Panc1 (cell line): Measurements from ENCODE around the gene MOCS1. TPM values are rescaled to one million over a fixed set of nuclear protein-coding genes. Genes with fewer than 3 reads are reported as not detected.

Experiments used
- ATAC-seq: fragments of 200-7000 bp; cut with Tn5 transposase; 2 replicates; pipeline ENCODE4 v1.9.1; 2020; ENCODE audit warnings: mild to moderate bottlenecking, moderate library complexity
- BruUV-seq: library from RNA; stranded (reverse); fragments of 400-500 nt; replicated peaks from 2 replicates; lab custom pipeline; 2021; lab: Mats Ljungman, UMichigan
- CTCF ChIA-PET: fragments of 300-600 bp; sonication (Branson Sonifier 250); formaldehyde crosslinking; loops from one replicate; lab custom pipeline; 2022; ENCODE audit warnings: antibody characterized with exemption; lab: Charles Lee
- POLR2A ChIA-PET: fragments of 300-600 bp; sonication (Branson Sonifier 250); formaldehyde crosslinking; loops from one replicate; lab custom pipeline; 2022; ENCODE audit warnings: antibody characterized with exemption; lab: Charles Lee
- DNase-seq: peaks from one replicate; pipeline ENCODE4 v3.0.0-alpha.2; 2010; ENCODE audit warnings: low read depth, low spot score
- H3K27ac ChIP-seq: 2 replicates; pipeline ENCODE4 v1.5.1; 2011; ENCODE audit warnings: mild to moderate bottlenecking, low read length, inconsistent platforms
- H3K27me3 ChIP-seq: fragments of 200-500 bp; sonication (Bioruptor generic); 2 replicates; pipeline ENCODE4 v1.6.0; 2014; ENCODE audit warnings: low read length, inconsistent platforms; ENCODE audit not compliant: control insufficient read depth, insufficient read depth
- H3K36me3 ChIP-seq: fragments of 200-500 bp; sonication (Bioruptor generic); 2 replicates; pipeline ENCODE4 v1.5.1; 2014; ENCODE audit warnings: inconsistent platforms, mild to moderate bottlenecking, low read length, moderate library complexity; ENCODE audit not compliant: control insufficient read depth, insufficient read depth
- H3K4me1 ChIP-seq: 2 replicates; pipeline ENCODE4 v1.5.1; 2011; ENCODE audit warnings: inconsistent platforms, mild to moderate bottlenecking, low read length, moderate library complexity; ENCODE audit not compliant: control insufficient read depth, insufficient read depth
- H3K4me3 ChIP-seq, 2 experiments: 2 replicates each; pipeline ENCODE4 v1.5.1; 2011 to 2012; ENCODE audit warnings: low read depth in 2 of 2, low read length in 2 of 2, mild to moderate bottlenecking in 2 of 2, inconsistent platforms in 1 of 2, moderate library complexity in 1 of 2
- H3K9me3 ChIP-seq: fragments of 200-500 bp; sonication (Bioruptor generic); 2 replicates; pipeline ENCODE4 v1.5.1; 2014; ENCODE audit warnings: low read depth, mild to moderate bottlenecking, inconsistent platforms, low read length, moderate library complexity; ENCODE audit not compliant: control insufficient read depth, insufficient read depth
- CTCF ChIP-seq: fragments of 450-650 bp; IDR thresholded peaks from 2 replicates; pipeline ENCODE4 v1.5.1; 2017; ENCODE audit warnings: mild to moderate bottlenecking
- POLR2AphosphoS5 ChIP-seq: IDR thresholded peaks from 2 replicates; pipeline ENCODE4 v1.6.1; 2012; ENCODE audit warnings: mild to moderate bottlenecking, low read depth, low read length, moderate library complexity
- REST ChIP-seq, 2 experiments: IDR thresholded peaks; 2 replicates each; pipeline ENCODE4 v1.6.1; 2011 to 2012; ENCODE audit warnings: low read depth in 2 of 2, control low read depth in 1 of 2, low read length in 1 of 2, mild to moderate bottlenecking in 1 of 2, moderate library complexity in 1 of 2; ENCODE audit not compliant: insufficient read depth in 1 of 2
- SIN3A ChIP-seq: IDR thresholded peaks from 2 replicates; pipeline ENCODE4 v1.6.1; 2012; ENCODE audit warnings: low read depth, mild to moderate bottlenecking, low read length, moderate library complexity, borderline replicate concordance; ENCODE audit not compliant: insufficient read depth
- TCF7L2 ChIP-seq: IDR thresholded peaks from 2 replicates; pipeline ENCODE4 v1.6.1; 2011; ENCODE audit warnings: mild to moderate bottlenecking, low read depth, low read length, inconsistent platforms
- in situ Hi-C: cut with HindIII; loops from 2 replicates; pipeline ENCODE4 v1.10.0; 2016; ENCODE audit warnings: low sequenced_read_pairs, low pct_unique_long_range_greater_than_20kb
- intact Hi-C: fragments of 100-400 bp; cut with micrococcal nuclease; formaldehyde crosslinking; loops from one replicate; pipeline ENCODE4 v1.10.0; 2022; ENCODE audit not compliant: unreplicated experiment
- total RNA-seq: library from RNA; stranded (reverse); gene quantifications from one replicate; pipeline ENCODE4 v1.2.1, GENCODE V29; 2021; ENCODE audit not compliant: unreplicated experiment

MOCS1 gene
- total RNA-seq, 1 experiment from 2014 or later = 0.98 TPM

- ChIA-PET POLR2A (no interaction called here), CTCF (no interaction called here)
- in situ Hi-C loops (no loop called here), intact Hi-C loops (no loop called here)
- DNase-seq = no peak
- no peak overlapping the region for H3K4me3 ChIP-seq
- ATAC-seq = no peak
- H3K36me3 ChIP-seq = no peaks in the 10 kb centered on the region
- no peaks in the 10 kb centered on the region for H3K9me3 ChIP-seq
- H3K27ac ChIP-seq = no peak overlapping the region
- H3K4me1 ChIP-seq = no peaks in the 10 kb centered on the region
- TF ChIP-seq TCF7L2 = no peak
- no peak for TF ChIP-seq CTCF
- no peak for TF ChIP-seq SIN3A
- TF ChIP-seq POLR2AphosphoS5 = no peak
- no peak for TF ChIP-seq REST (IDR thresholded peaks at IDR 0.05; ENCODE audit: insufficient read depth in 1 of 2, low read depth in 2 of 2, low read length in 1 of 2)
- peaks cover 2% of the 10 kb centered on the region; the same call in 1 of the 2 replicates for H3K27me3 ChIP-seq
- no TSS peak for BruUV-seq
Measured at GRCh38 chr6:39950125-39950720, 16.0 kb upstream of the MOCS1 start.

- no peaks in the 10 kb centered on the region for H3K4me1 ChIP-seq
- in situ Hi-C loops (no loop called here), intact Hi-C loops (no loop called here)
- H3K27me3 ChIP-seq = peaks cover 2% of the 10 kb centered on the region; the same call in 1 of the 2 replicates
- H3K4me3 ChIP-seq = no peak overlapping the region
- no peaks in the 10 kb centered on the region for H3K36me3 ChIP-seq
- ATAC-seq (no peak), DNase-seq (no peak)
- H3K9me3 ChIP-seq = no peaks in the 10 kb centered on the region
- BruUV-seq = no TSS peak
- H3K27ac ChIP-seq = no peak overlapping the region
- TF ChIP-seq CTCF = no peak
- TF ChIP-seq TCF7L2 = no peak
- no peak for TF ChIP-seq REST (IDR thresholded peaks at IDR 0.05; ENCODE audit: insufficient read depth in 1 of 2, low read depth in 2 of 2, low read length in 1 of 2)
- no peak for TF ChIP-seq SIN3A
- TF ChIP-seq POLR2AphosphoS5 = no peak
- ChIA-PET POLR2A (no interaction called here), CTCF (no interaction called here)
Measured at GRCh38 chr6:39948199-39948791, 14.0 kb upstream of the MOCS1 start.
